Stimulated activated CD4-positive, alpha-beta T cell treated with anti-CD3 and anti-CD28 coated beads, Interleukin-12 subunit alpha, Interleukin-12 subunit beta, amount 100 ng/mL, for 48 hours (primary cell): Measurements from ENCODE around the gene LRRC32.
"Not testable (repeated sequence)": the region's sequence is repeated elsewhere in the genome, so short reads cannot be mapped to it uniquely, and the experiment has no call there.

Experiments used
- DNase-seq, 3 donors: peaks; one replicate each; pipeline ENCODE4 v3.0.0-alpha.2; 2020; ENCODE audit warnings: low read depth in 2 of 3, low spot score in 1 of 3

LRRC32 gene

DNA sequence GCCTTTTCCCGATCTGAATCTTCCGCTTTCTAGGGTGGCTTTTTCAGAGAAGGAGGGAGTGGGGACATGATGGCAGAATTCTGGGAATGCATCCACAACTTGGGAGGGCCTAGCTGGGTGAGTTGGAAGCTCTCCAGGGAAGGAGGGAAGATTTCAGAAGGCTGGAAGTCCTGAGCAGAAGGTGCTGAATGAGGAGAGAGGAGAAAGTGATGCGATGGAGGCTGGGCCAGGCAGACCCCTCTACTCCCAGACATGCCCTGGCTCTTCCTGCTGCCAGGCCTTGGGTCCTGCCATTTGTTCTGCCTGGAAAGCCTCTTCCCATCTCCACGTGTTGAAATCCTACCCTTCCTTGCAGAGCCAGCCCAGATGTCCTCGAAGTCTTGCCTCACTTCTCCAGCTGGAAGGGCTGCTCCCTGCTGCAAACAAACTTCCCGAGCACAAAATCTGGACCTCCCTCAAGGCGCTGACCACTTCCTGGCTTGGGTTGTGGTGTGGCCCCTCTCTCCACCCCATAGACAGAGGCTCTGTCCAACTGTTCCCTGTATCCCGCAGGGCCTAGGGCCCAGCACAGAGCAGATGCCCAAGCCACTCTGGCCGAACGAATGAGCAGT lies 16.8 kb downstream of the LRRC32 start:
- no peak for DNase-seq

DNA sequence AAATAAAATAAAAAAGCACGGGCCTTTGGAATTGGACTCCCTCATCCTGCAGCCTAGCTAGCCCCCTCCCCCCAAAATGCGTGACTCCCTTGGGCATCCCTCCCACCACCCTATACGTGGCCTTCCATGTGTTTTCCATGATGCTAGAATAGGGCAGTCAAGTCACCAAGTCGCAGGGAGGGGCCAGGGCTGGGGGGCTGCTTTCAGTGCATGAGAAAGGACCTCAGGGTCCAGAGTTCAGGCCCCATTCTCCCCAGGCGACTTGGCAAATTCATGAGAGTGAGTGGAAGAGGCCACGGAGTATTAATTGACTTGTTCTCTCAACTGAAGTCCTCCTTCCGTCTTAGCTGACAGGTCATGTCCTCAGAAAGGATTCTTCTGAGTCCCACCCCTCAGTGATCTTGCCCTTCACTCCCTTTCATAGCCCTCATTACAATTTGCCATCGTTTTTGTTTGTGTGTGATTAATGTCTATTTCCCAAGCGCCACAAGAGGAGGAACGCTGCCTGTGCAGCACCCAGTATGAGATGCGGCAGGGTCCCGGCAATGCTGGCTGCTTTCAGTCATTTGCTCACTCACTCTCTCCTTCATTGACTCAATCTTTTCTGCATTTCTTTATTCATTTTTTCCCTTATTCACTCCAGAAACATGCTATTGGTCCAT lies 17.4 kb downstream of the LRRC32 start:
- no peak for DNase-seq

DNA sequence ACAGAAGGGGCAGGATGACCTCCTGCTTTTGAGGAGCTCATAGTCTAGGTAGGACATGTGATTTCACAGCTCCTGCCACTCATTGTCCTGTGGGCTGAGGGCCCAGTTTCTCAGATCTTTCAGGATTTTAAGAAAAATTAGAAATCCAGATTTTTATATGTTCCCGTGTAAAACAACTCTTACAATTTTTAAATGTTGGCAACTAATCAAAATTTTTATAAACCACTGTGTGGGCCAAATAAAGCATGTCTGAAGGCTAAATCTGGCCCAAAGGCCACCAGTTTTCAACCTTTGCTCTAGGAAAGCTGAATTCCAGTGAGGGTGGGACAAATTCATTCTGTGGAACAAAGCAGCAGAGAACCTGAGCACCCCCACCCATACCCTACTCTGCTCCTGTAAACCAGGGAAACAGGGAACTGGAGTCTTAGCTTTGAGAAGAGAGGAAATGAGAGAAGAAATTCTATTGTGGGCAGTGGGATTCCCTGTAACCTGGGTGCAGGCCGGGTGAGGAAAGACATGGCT lies 20.6 kb downstream of the LRRC32 start:
- no peak for DNase-seq

DNA sequence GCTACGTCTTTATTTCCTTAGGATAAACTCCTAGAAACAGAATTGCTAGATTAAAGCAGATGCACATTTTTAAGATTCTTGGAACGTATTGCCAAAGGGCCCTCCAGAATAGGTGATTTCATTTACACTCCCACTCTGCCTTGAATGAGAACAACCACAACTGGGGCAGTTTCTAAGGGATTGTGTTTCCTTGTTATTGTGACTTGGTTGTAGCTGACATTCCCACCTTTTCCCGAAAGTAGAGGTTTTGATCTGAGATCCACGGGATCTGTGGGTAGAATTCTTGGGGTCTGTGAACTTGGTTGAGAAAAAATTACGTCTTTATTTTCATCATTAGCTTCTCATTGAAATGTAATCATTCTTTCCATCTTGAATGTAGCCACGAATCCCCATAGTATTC lies 21.5 kb downstream of the LRRC32 start:
- DNase-seq, result no peak

DNA sequence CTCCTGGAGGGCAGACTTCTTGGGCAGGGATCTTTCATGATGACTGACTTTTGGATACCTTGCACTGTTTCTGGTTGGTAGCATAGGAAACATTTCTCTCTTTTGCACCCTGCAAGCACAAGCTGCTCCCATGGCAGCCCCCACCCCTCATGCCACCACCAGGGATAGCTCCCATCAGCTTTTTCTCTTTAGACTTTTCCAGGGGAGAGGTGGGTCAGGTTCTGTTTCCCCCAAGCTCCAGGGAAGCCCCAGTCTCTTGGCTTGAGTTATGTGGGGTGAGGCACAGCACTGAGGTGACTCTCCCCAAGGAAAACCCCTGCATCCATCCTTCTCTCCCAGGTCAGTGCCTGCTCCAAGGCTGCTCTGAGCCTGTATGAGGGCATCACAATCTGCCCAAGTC lies 22.5 kb downstream of the LRRC32 start:
- no peak for DNase-seq

DNA sequence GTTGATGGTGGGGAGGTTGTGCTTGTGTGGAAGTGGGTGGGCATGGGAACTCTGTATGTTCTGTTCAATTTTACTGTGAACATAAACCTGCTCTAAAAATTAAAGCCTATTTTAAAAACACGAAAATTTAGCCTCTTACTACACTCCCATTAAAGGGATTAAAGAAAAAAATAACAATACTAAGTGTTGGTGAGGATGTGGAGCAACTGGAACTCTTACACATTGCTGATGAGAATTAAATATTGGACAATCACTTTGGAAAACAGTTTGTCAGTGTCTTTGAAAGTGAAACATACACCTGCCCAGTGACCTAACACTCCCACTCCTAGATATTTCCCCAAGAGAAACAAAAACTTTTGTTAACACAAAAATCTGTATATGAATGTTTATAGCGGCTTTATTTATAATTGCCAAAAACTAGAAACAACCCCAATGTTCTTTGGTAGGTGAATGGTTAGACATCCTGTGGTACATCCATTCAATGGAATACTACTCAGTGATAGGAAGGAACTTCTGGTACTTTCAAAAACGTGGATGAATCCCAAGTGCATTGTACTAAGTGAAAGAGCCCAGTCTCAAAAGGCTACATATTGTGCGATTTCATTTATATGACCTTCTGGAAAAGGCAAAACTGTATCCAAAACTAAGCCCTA lies 23.5 kb downstream of the LRRC32 start:
- no peak for DNase-seq

DNA sequence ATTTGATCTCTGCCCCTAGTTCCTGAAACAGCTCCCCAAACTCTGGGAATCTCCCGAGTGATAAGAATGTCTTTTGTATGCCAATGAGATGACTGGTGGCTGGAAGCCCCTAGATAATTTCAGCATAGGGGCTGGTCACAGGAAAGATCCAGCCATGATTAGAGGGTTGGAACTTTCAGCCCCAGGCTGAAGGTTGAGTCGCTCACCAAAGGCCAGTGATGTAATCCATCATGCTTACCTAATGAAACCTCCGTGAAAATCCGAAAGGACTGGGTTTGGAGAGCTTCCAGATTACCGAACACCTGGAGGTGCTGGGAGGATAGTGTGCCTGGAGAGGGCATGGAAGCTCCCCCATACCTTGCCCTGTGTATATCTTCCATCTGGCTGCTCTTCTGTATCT lies 26.0 kb downstream of the LRRC32 start:
- no peak for DNase-seq

DNA sequence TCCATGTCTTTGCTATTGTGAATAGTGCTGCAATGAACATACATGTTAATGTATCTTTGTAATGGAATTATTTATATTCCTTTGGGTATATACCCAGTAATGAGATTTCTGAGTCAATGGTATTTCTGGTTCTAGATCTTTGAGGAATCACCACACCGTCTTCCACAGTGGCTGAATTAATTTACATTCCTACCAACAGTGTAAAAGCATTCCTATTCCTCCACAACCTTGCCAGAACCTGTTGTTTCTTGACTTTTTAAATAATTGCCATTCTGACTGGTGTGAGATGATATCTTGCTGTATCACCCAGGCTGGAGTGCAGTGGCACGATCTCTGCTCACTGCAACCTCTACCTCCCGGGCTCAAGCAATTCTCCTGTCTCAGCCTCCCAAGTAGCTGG lies 26.8 kb downstream of the LRRC32 start:
- not testable (repeated sequence) for DNase-seq

DNA sequence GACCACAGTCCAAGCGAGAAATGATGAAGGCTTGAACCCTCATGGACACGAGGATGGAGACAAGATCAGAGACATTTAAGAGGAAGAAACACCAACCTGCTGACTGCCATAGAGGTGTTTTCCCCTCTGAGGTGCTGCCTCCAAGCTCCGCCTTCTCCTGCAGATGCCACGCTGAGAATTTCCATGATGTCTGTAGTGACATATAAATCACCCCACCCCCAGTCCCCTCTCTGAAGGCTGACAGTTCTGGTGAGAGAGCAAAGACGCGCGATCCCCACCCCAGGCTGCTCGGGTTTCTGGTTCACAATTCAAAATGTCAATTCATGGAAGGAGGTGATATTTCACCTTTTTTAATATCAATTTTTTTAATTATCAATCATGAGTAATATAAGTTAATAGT lies 28.2 kb downstream of the LRRC32 start:
- peak in 1 of 3 donors; percentile 21 for DNase-seq

DNA sequence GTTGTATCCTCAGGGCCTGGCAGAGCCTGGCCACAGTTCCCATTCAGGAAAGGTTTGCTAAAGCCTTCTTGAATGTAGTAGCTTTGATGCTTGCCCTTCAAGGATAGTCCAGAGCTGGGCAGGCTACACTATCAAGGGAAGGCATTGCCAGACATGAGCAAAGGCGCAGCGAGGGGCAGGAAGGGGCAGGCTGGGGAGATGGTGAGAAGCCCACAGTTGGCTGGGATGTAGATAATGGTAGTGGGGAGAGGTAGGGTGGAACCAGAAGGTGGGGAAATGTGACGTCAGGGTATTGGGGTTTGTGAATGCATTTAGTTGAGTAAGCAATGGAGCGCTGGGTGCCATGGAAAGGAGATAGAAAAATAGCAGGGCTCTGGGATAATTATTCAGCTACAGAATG lies 28.6 kb downstream of the LRRC32 start:
- DNase-seq, result no peak

DNA sequence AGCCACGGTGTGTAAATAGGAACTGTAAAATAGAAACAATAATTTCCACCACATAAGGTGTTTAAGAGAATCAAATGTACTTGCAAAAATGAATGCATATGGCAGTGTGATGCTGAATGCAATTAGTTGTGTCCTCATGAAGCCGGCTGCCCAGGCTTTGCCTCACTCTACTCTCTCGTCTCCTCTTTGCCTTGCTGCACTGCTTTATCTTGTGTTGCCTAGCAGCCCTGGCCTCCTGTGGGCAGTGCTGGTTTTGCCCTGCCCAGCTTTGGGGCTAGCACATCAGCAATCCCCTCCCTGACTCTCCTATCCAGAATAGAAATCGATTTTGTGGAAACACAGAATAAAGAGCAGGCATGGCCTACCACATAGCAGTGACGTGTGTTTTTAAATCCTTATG lies 30.0 kb downstream of the LRRC32 start:
- no peak for DNase-seq

DNA sequence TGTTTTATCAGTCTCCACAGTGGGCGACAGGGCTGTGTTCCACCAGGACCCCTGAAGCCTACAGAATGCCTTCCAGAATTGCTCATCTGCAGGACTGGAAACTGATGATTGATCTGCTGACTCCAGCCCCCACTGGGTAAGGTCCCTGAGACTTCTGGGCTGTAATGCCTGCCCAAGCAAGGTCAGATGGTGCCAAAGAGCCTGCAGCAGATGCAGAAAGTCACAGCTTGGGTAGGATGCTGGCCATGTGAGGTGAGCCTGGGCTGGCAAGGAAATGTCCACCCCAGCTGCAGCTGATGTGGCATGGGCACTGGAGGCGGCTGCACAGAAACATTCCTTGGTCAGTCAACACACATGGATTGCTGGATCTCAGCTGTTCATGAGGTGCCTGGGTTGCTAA lies 30.9 kb downstream of the LRRC32 start:
- no peak for DNase-seq

DNA sequence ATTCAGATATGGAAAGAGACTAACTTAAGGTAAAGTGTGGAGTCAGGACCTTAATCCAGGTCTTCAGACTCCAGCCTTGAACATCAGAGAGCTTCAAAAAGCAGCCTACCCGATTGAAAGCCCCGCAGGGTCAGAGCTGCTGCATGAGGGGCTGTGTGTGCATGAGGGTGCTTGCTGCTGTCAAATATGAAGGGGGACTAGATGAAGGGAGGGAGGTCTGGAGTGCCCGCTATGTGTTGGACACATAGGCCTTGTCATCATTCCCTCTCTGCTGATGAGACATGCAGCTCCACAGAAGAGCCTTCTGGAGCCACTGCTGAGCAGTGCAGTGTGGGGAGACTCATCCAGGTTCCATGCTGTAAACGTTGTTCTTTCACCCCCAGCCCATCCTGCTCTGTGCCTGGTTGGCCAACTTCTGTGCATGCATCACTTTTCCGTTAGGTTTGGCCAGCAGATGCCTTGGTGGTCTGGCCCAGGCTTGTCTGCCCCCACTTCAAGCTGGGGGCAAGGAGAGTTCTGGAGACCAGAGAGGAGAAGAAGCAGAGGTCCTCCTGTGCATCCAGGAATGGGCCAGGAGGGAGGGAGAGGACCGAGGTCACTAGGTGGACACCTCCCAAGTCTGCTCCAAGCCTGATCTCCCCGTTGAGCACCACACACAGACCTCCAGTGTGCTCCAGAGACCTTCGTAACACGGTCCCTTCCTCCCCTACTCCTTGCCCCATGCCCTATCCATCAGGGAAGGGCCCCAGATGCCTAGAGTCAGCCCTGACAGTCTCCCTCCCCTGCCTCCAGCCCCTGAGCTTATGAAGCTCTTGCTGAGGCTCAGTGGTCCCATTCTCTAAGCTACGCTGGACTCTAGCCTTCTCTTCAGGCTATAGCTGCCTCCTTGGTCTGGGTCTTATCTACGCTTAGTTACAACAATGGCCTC lies 32.0 kb downstream of the LRRC32 start:
- no peak for DNase-seq

DNA sequence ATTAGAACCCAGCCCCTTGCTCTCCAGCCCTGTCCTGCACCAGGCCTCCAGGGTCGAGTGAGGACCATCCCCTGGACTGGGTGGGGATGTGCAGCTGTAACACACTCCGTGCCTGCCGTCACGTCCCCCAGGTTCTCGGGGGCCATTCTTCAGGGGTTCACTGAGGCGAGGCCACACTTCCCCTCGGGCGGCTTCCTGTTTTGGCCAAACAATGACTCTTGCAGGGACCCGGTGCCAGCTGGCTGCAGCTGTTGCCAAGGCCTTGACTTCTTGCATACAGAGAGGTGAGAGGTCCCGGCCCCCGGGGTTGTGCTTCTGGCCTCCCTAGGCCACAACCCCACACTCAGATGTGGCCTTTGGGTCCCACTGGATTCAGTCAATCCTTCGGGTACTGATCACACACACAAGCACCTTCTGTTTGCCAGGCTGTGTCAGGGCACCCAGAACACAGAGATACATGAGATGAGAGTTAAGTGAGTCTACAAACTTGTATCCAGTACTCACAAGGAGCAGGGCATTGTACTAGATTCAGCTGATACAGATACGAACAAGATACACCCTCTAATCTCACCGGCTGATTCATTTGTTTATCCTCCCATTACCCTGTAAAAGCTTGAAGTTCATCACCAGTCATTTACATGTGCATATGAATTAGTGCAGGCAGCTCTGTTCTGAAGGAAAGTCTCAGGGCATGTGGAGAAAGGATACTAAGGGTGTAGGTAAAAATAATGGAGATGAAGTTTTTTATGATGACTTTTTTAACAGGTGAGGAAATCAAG lies 32.9 kb downstream of the LRRC32 start:
- DNase-seq, result no peak

DNA sequence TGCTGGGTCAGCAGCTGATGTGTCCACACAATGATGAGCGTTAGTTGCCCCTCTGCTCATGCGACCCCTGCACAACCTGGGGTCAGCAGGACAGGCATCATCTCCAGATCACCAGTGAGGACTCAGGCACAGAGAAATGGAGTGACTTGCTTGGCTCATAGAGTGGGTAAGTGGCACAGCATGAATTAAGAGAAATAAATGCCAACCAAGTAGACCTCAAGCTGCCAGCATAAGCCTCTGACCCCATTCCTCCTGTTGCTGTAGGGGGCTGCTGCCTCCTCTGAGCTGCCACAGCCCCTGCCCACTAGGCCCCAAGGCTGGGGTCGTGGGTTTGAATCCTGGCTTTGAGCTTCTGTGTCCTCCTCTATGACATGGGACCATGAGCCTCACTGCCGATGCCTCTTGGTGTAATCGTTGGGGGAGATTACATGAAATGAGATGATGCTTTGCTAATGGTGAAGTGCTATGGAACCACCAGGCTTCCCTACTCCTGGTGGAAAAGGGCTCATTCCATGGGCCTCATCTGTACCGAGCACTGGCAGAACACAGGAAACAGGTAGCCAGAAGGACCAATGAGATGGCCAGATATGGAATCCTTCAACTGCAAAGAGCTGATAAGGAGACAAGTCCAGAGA lies 33.6 kb downstream of the LRRC32 start:
- no peak for DNase-seq

DNA sequence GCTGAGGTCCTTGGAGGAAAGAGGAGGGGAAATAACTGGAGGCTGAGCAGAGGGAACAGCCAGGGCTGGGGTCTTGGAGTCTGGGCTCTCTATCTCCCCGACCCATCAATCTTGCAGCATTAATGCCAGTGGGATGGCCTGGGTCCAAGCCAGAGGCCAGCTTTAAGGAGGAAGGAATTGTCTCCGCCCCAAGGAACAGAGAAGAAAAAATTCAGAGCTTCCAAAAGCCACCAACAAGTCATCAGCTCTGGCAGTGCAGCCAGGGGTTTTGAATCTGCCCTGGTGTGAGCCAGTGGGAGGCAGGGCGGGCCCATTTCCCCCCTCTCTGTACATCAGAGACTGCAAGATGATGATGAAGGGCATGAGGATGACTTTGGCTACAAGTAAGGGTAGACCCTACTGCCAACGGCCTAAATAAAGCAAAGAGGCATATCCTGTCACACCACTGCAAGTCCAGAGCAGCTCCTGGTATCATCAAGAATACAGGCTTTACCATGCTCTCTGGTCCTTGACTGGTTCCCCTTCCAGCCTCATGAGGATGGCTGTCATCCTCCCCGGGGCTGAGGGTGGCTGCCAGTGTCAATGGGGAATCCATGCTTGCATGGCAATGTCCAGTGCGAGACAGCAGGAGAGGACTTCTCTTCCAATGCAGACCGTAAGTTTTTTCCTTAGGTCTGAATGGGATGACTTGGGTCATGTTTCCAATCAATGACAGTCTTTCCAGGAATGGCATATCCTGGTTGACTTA lies 34.4 kb downstream of the LRRC32 start:
- no peak for DNase-seq

DNA sequence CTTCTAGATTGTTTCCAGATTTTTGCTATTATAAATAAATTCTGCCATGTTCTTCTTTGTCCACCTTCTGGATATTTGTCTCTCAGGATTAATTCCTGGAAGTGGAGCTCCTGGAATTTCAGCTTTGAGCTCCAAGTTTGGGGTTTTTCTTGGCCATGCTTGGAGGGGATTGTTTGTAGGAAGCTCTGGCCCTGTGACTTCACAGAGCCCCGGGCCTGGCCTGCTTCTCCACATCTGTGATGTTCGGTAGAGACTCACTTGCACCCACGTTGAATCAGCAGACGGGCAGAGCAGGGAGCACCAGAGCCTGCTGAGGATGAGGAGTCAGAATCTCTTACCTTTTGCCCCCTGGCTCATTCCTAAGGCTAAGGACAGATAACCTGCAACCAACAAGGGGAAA lies 35.7 kb downstream of the LRRC32 start:
- no peak for DNase-seq

DNA sequence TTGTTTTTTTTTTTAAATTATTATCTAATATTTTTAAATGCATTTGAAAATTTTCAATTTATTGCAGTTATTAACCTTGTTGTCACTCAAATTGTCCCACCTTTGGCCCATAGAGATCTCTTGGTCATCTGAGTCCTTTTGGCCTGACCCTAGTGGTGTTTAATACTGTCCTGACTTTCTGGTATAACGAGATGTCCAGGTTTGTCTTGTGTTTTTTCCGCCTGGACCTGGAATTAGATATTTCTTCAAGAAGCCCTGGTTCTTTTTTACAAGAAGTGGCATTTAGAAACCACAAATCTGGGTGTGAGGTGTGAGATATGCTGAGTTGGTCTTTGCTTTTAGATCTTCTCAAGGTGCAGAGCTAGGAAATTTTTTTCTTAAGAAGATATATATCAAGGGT lies 38.1 kb downstream of the LRRC32 start:
- no peak for DNase-seq

DNA sequence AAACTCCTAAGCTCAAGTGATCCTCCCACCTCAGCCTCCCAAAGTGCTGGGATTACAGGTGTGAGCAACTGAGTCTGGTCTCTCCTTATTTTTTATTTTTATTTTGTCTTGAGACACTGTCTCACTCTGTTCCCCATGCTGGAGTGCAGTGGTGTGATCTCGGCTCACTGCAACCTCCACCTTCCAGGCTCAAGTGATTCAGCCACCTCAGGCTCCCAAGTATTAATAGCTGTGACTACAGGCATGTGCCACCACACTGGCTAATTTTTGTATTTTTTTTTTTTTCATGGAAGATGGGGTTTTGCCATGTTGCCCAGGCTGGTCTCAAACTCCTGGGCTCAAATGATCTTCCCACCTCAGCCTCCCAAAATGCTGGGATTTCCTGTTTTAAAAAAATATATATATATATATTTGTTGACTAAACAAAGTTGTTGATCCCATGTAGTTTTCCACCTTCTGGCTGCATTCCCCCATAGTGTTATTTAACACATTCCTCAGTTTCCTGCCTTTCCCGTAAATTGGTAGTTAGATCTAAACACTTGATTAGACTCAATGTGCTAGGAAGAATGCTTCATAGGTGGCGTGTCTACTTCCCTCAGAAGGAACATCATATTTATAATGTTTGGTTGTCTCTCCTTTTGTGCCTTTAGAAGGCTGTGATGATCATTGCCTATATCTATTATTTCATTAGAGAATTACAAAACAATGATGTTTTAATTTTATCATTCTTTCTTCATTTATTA lies 38.8 kb downstream of the LRRC32 start:
- no peak for DNase-seq
